SHP77 (cell line): ENCODE data around the gene MAST1.
A peak's percentile ranks its signal among the peaks of the same experiment; 100 is the strongest.
"Not testable (repeated sequence)": the region's sequence is repeated elsewhere in the genome, so short reads cannot be mapped to it uniquely, and the experiment has no call there.

Source experiments
- DNase-seq, 2 experiments: peaks; one replicate each; lab custom pipeline; 2025; lab: John Stamatoyannopoulos, UW

Gene MAST1

DNA sequence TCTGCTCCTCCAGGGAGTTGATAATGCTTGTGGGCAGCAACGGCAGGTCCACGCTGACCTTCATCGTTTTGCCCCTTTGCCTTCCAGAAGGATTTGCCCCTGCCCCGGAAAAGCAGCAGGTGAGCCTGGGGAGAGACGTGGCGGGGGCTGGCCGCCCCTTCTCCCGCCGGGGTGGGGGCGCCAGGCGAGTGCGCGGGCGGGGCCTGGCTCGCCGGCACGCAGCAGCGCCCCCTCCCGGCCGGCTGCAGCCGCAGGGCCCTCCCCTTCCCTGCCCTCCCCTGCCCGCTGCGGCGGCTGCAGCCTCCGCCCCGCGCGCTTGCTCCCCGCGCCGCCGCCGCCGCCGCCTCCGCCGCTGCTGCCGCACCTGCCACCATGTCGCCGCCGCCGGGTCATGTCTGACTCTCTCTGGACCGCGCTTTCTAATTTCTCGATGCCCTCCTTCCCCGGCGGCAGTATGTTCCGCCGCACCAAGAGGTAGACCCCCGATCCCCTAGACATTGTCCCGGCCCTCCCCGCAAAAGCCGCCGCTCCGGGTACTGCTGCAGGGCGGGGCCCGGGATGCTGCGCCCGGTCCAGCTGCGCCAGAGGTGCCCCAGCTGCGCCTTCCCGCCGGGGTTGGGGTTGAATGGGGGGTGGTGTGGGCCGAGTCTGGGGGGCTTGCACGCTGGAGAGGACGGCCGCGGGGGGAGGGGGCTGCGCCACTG lies at the start of gene MAST1:
Gene MAST1 (plus strand): TSS at position 334 of the 704 bp plus-strand sequence. CDS start 58 bp downstream, at position 392.
- peak; percentile 14 to 73 for DNase-seq

- DNase-seq = peak; percentile 19 to 71
Measured at GRCh38 chr19:12788682-12789097, 49.6 kb upstream of the MAST1 start.

GRCh38 chr19:12789098-12789903 lies 49.0 kb upstream of the MAST1 start:
- DNase-seq = no peak

DNA sequence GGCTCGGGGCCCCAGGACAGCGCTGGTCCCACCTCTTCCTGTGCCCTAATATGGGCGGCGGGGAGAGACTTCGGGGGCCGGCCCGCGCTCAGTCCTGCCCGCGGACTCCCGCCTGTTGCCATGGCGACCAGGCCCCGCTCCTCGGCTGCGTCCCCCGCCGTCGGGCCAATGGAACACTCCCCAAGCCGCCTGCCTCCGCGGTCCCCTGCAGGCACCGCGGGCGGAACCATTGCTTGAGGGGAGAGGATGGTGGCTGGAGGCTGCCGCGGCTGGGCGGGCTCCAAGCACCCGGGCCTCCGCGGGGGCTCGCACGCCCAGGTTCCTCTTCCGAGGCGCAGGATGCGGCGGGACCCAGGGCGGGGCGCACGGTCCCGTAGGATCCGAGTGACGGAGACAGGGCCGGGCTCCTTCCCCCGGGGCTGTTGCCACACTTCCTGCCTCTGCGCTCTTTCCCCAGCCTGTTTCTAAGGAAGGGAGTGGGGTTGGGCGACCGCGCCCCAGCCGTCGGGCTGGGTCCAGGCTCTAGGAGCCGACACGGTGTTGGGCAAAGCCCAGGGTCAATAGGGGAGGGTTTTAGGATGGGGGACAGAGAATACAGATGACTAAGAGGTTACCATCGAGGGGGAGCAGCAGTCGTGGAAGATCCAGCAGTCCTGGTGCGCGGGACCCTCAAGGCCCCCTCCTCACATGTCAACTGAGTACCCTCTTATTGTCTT lies 48.3 kb upstream of the MAST1 start:
- peak; percentile 85 to 93 for DNase-seq

- DNase-seq = no peak
Measured at GRCh38 chr19:12790628-12791344, 47.5 kb upstream of the MAST1 start.

GRCh38 chr19:12791345-12792050 lies 46.8 kb upstream of the MAST1 start, which contains the start of gene JUNB:
Gene JUNB, plus strand, starts transcription at chr19:12791486. Its CDS starts 286 bp downstream, at chr19:12791772.
- peak; percentile 90 to 92 for DNase-seq

GRCh38 chr19:12792051-12792852 lies 46.1 kb upstream of the MAST1 start:
- DNase-seq = peak; percentile 49 to 76

GRCh38 chr19:12792853-12793289 lies 45.4 kb upstream of the MAST1 start:
- DNase-seq = no peak

DNA sequence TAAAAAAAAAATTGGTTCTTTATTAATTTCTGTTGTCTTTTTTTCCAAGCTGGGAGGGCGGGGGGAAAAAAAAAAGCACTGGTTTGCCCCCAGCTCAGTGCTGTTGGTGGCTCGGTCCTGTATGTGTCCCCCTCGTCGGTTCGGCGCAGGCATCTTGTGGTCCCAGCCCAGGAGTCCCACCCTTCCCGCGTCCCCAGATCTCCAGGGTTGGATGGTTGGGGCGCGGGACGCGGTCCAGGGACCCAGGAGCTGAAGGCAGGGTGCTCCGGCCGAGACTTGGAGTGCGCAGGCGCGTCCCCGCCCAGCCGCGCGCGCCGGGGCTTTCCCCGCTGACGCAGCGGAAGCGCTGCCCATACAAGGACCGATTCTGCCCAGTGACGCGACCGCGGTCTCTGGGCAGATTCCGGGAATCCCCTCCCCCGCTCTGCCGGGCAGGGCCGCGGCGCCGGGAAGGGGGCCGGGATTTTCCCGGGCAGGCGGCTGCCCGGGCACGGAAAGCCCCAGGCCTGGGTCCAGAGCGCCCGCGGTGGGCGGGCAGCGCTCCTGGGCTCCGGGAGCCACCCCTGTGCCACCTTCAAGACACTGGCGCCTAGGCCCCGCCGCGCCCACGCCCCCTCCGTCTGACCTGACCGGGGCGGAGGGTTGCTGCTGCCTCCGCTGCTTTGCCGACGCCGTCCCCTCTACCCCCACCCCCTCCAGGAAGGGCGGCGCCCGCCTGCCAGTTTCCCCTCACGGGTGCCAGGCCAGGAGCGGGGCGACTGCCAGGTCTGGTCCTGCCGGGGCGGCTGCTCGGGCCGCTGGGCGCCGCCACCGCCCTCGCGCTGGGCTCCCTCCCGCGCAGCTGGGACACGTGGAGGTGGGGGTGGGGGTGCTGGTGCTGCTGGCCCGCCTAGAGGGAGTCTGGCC lies 44.8 kb upstream of the MAST1 start:
- DNase-seq = peak; percentile 83 to 86

DNA sequence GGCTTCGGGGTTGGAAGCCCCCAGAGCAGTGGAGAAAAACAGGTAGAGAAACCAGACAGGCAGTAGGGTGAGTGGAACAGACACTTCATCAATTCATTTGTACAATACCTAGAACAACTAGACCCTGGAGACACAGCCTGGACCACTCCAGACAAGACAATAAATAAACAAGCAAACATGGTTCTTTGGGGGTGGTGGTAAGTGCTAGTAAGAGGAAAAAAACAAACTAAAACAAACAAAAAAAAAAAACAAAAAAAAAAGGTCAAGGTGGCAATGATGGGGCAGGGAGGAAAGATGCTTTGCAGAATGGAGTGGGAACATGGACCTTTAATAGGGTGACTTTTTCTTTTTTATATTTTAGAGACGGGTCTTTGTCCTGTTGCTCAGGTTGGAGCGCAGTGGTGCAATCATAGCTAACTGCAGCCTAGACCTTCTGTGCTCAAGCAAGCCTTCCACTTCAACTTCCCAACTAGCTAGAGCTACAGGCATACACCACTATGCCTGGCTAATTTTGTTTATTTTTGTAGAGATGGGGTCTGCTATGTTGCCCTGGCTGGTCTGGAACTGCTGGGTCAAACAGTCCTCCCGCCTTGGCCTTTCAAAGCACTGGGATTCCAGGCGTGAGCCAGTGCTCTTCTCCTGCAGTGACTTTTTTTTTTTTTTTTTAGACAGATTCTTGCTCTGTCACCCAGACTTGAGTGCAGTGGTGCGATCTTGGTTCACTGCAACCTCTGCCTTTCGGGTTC lies 43.9 kb upstream of the MAST1 start:
- no peak for DNase-seq

GRCh38 chr19:12794971-12795381 lies 43.3 kb upstream of the MAST1 start:
- no peak for DNase-seq

DNA sequence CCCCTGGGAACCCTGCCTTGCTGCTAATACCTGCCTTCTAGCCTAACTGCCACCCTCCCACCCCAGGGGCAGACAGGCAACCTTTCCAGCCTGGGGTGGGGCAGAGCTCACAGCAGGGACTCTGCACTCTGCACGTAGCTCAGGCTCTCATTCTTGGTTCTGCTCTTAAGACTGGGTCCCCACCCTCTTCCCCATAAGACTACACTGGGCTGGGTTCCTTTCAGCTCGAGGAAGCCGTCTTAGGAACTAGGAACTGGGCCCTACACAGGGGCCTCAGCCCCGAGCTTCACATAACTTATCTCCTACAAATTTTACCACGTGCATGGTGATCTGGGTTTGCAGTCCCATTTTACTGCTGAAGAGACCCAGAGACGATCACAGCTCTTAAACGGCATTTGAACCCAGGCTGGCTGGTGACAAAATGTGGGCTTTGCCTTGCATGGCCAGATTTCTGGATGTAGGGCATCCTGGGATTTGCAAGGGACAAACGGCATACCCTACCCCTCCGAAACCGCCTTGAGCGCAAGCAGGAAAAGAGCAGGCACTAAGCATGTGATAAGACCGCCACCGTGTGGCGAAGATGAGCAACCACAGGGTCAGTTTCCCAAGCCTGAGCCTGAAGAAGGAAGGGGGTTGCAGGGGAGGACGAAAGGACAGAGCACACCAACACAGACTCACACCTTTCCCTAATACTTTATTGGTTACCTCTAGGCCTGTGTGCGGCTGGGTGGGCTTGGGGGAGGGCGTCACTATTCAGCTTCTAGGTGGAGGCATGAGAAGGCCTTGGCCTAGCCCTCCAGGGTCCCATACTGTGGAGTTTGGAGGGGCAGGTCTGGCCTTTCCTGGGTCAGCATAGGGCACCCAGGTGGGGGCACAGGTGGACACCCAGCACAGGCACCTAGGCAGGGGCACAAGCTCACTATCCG lies 41.9 kb upstream of the MAST1 start:
- peak; percentile 80 to 83 for DNase-seq

DNA sequence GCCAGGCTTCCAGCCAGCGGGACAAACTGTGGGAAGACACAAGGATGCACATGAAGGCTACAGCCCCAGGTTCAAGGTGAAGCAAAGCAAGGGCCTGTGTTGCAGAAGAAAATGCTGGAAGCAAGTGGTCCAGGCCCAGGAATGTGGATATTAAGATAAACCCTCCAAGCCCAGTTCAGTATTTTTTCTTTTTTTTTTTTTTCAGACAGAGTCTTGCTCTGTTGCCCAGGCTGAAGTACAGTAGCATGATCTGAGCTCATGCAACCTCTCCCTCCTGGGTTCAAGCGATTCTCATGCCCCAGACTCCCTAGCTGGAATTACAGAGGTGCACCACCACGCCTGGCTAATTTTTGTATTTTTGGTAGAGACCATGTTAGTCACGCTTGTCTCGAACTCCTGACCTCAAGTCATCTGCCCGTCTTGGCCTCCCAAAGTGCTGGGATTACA lies 41.2 kb upstream of the MAST1 start:
- DNase-seq = no peak

DNA sequence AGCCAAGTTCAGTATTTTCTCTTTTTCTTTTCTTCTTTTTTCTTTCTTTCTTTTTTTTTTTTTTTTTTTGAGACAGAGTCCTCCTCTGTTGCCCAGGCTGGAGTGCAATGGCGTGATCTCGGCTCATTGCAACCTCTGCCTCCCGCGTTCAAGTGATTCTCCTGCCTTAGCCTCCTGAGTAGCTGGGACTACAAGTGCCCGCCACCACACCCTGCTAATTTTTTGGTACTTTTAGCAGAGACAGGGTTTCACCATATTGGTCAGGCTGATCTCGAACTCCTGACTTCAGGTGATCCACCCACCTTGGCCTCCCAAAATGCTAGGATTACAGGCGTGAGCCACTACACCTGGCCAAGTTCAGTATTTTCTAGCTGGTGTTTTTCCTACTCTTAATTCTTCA lies 40.7 kb upstream of the MAST1 start:
- not testable (repeated sequence) for DNase-seq

- DNase-seq = no peak
Measured at GRCh38 chr19:12799742-12800465, 38.4 kb upstream of the MAST1 start.

DNA sequence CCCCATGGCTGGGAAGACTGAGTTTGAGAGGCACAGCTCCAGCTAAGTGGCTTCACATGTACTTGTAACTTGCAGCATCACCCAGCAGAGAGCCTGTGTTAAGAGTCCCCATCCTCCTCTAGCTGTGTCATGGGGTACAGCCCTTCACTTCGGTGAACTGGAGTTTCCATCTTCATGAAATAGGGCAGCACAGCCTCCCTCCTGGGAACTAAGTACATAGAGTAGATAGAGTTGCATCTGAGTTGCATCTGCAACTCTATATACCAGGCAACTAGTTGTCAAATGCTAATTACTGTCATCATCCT lies 37.9 kb upstream of the MAST1 start:
- DNase-seq = no peak
